Activated CD4-positive, alpha-beta T cell treated with anti-CD3 and anti-CD28 coated beads for 48 hours (primary cell): ENCODE results near the gene KRT32.
"Not testable (repeated sequence)": the region's sequence is repeated elsewhere in the genome, so short reads cannot be mapped to it uniquely, and the experiment has no call there.

Source experiments
- DNase-seq: peaks from one replicate; pipeline ENCODE4 v3.0.0-alpha.2; 2020

The KRT32 gene

DNA sequence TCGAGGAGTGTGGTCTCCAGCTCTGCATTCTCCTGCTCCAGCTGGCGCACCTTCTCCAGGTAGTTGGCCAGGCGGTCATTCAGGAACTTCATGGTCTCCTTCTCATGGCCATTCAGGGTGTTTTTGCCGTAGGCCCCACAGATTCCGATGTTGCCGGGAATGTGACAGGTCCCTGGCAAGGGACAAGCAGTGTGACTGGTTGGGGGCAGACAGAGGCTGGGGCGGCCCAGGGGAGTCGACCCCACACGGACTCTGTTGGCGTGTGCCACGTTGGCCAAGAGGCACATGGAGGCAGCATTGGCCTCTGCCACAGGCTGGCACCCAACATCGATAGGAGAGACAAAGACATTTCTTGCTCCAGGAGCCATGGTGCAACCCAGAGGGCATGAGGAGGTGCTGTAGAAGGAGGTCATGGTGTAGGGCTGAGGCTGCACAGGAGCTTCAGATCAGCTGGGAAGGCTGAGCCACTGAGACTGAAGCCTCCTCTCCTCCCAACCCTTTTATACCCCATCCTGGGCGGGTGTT, 43.0 kb downstream of the KRT32 start, which contains the start of gene KRT37:
KRT37 (minus strand) TSS at position 475 of the 525 bp plus-strand sequence; CDS start at position 413, 62 bp downstream.
- no peak for DNase-seq

DNA sequence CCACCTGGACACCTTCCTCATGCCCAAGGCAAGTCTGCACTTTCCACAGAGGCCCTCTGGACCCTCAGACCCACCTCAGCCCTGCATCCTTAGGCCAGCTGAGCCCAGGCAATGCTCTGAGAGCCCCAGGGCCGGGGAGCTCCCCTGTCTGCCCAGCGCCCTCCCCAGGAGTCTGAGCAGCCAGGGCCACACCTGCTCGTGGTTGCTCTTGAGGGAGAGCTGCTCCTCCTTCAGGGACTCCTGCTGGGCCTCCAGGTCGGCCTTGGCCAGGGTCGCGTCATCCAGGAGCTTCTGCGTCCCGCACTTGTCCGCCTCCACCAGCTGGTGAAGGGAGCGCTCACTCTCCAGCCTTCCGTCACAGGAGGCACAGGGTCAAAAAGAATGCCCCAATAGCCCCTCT, 44.6 kb downstream of the KRT32 start:
- DNase-seq = not testable (repeated sequence)

DNA sequence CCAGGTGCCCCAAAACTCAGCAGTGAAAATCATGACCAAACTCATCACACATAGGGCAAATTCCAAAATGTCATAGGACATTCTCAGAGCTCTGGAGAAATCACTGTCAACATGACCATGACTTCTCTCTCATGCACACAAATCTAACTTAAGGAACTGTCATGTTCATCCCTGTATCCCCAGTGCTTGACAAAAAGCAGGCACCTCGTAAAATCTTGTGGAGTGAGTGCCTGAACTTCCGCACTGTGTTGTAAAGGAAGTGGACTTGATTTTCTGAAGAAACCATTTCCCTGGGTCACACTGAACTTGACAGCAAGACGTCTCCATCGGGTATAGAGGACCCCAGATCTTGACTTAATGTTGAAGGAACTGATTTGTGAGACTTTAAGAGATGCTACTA, 45.6 kb downstream of the KRT32 start:
- no peak for DNase-seq

DNA sequence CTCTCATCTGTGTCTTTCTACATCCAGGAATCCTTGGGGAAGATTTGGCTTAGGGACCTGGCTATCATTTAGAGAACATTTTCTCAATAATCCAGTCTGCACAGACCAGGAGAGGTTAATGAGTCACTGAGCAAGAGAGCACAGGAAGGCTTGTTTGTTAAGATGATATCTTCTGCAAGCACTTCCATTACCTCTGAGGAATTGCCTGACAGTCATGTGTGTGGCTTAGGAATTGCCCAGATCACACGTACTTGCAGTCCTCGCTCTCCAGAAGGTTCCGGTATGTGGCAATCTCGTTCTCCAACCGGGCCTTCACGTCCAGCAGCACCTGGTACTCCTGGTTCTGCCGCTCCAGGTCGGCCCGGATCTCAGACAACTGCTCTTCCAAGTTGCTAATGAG, 46.1 kb downstream of the KRT32 start:
- no peak for DNase-seq

DNA sequence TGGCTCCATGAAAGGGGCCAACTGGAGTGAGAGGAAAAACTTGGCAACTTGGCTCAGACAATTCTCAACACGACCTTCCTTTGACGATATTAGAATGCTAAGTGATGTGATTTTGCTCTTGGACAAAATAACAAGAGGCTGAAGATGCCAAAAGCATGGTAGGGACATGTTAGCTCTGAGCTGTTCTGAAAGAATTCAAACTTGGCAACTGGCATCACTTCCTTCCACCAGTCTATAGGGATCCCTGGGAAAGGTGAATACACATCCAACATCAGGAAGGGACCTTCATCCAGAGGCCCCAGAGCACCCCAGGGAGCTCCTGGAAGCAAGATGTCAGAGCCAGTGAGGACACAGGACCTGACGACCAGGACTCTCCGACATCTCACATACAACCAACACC, 47.1 kb downstream of the KRT32 start:
- DNase-seq = no peak

DNA sequence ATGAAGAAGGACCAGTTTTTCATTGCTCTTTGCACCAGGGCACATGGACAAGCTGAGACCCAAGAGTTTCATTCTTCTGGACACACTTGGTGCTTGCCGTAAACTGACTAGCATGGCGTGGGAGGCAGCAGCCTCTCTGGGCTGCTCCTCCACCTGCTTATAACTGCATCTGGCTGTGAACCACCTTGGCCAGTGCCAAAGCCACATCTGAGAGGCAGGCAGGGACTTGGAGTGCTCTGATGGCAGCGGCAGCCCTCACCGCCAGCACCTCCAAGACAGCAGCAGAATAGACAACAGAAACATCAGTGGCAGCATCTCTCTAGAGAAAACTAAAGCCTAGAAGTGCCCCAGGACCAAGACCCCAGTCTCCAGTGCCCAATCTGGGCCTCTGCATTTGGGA, 47.5 kb downstream of the KRT32 start:
- DNase-seq = no peak

DNA sequence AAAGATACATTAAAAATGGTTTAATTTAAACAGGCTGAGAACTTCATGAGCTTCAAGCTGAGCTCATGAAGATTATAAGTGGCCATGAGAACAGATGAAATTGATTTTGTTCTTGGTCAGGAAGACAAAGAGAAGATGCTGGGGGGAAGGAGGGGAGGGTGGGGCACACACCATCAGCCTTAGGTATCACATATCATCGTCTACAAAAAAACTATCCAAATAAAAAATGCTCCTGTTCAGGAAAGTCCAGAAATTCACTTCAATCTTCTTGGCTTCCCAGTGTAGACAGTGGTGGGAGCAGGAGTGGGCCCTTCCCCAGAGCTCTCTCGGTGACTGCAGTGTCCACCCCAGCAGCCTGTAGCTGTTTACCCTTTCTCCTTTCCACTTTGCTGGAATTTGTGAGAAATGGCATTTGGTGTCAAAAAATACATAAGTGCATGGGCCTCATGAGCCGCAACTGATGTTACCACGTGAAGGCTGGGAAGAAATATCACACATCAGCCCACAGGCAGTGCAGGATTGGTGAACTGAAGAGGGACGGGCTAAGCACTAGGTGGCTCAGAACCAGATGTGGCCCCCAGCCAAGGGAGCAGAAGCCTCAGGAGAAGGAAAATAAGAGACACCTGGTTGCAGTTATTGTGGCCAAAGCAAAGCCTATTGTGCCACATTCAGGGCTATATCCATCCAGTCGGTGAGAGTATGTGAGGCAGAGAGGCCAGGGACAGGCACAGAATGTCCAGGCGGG, 48.9 kb downstream of the KRT32 start:
- DNase-seq = no peak

DNA sequence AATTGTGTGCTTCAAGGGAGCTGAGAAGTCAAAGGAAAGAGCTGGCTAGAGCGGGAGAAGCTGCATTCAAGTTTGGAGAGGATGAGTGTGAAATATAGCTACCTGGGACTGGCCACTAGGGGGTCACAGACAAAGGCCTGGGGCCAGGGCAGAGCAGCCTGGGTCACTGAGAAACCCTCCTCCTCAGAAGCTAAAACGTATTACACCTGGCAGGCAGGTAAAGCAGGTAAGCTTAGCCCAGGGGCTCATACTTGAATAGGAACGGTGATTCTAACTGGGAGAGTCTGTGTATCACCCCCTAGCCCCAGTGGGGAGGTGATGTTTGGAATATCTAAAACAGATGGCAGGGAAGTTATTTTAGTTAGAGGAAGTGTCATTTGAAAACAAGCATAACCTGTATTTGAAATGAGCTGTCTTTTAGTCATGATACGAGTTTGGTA, 49.6 kb downstream of the KRT32 start:
- DNase-seq = peak; percentile 9

DNA sequence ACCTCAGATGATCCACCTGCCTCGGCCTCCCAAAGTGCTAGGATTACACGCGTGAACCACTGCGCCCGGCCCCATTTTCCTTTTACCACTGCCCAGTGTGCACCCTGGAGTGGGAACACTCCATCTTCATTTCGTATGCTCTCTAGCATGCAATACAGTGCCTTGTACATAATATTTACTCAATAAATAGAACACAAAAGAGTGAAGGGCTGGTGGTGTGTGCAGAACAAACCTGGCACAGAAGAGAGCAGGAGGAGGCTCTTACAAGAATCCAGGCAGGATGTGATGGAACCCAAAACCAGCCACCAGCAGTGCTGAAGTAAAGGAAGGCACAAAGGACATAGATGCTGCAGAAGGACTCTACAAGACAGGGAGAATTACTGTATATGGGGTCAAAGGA, 50.1 kb downstream of the KRT32 start:
- DNase-seq = no peak

DNA sequence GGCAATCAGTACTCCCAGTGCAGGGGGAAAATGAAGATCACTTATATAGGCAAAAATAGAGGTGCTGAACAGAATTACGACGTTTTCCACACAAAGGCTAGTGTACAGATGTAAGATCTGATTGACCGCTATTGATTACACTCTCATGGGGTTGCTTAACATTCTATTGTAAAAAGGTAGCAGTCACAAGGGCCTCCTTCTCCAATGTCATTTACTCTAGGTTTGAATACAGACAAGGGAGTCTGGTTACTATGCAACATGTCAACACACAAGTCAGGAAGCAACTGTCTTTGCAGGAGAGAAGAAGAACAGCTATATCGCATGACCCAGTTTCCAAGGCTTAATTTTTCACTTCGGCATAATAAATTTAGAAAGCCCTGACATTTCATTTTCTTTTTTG, 50.7 kb downstream of the KRT32 start:
- no peak for DNase-seq

DNA sequence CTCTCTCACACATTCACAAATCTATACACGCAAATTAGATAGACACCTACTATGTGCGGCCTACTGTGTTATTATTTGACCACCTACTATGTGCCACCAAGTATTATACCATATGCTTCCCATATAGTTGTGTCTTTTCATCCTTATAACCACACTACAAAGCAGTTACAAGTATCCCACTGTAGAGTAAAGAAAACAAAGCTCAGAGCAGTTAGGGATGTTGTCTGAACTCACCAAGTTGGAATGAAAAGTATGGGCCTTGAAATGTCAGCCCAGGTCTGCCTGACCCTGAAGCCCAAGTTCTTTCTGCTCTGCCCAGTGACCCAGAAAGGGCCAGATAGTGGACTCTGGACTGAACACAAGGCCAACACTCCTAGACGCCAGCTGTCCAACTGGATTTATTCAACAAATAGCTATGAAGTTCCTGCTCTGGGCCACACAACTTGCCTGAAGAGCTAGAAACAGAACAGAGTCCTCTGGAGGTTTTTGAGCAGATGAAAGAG, 51.3 kb downstream of the KRT32 start:
- DNase-seq = no peak

DNA sequence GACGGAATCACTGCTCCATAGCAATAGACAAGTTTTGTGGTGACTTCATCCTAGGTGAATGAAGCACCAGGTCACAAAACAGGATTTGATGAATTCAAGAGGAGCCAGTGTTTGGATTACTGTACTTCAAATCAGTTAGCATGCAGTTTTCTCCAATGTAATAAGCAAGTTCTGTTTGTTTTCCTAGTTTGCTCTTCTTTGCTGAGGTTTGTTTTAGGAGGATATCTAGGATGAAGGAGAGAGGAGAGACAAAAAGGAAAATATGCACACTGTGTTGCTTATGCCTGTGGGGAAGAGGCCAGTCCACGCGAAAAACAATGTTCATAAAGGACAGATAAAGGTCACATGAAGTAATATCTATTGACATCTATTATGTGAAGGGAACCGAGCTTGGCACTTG, 51.8 kb downstream of the KRT32 start:
- no peak for DNase-seq

DNA sequence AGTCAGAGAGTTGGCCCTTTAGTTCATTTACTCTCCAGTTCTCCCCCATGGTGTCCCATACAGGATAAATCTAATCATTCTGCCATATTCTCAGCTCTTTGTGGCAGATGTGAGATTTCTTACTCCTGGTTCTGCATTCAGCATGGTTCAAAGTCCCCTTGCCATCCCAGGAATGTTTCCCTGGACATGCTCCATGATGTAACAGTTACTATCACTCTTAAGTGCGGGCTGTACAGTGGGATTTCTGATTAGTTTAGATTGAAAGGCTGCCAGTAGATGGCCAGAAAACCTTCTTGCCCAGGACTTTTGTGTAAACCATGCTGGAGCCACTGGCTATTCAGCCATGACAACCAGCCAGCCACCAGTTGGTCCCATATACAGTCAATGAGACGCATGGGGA, 53.2 kb downstream of the KRT32 start:
- no peak for DNase-seq

DNA sequence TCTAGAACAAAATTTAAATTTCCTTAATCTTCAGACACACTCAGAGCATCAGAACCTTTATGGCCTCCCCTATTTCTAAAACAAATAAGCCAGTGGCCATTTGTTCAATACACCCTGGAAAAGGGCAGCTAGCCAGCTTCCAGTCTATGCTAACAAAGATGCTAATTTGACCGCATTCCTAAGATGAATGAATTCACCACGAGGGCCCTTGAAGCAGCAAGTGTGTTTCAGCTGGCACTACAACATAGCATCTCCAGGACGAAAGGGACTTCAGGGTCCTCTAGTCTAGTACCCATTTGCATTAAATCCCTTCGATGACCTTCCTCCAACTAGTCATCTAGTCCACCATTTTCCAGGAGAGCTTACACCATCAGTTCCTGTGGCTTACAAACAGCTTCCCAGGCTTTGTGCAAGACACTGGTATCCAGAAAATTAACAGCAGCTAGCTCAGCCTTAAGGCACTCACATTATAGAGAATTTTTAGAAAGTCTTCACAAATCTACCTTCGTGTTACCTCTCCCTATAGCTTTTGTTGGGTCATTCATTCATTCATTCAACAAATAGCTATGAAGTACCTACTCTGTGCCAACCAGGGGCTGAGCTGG, 53.7 kb downstream of the KRT32 start:
- DNase-seq = no peak

DNA sequence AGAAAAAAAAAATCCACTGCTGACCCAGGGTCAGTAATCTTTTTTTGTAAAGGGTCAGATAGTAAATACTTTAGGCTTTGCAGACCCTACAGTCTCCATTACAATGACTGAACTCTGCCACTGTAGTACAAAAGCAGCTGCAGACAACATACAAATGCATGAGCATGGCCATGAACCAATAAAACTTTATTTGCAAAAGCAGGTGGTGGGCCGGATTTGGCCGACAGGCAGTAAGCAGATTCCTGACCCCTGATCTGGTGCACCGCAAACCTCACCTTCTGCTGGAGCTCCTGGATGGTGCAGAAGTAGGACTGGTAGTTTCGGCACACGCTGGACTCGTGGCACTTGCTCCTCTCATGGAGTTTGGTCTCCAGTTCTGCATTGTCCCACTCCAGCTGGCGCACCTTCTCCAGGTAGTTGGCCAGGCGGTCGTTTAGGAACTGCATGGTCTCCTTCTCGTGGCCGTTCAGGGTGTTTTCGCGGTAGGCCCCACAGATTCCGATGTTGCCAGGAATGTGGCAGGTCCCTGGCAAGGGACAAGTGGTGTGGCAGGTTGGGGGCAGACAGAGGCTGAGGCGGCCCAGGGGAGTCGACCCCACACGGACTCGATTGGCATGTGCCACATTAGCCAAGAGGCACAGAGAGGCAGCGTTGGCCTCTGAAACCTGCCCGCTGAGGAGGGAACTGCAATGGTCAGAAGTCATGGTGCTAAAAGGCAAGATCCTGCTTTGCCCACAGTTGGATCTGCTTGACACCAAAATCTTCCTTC, 55.9 kb downstream of the KRT32 start:
- DNase-seq = no peak
